ENCODE results near the gene KIRREL1. TPM values are rescaled to one million over a fixed set of nuclear protein-coding genes. Genes with fewer than 3 reads are reported as not detected.
A peak's percentile ranks its signal among the peaks of the same experiment; 100 is the strongest.

Gene KIRREL1
- total and polyA plus RNA-seq, 2 of the 8 experiments (the other 6 are each of a cell fraction or from before 2014, with no cell fraction given) = 14.2 to 39.0 TPM

- H4K91ac ChIP-seq (replicated peaks; ENCODE audit: insufficient read length, low read length) = no peak overlapping the region
- H3K9me3 ChIP-seq (ENCODE audit: insufficient read depth in 2 of 2, low read depth in 1 of 2, low read length in 1 of 2) = no peaks in the 10 kb centered on the region
- H3K23ac ChIP-seq (ENCODE audit: insufficient read length) = no peak overlapping the region
- H3K27ac ChIP-seq (ENCODE audit: low read depth, low read length) = no peak overlapping the region
- no peak overlapping the region for H3K56ac ChIP-seq (replicated peaks; ENCODE audit: insufficient read length, low read depth, low read length)
- 0 out of 2 replicates have a peak overlapping the region, but pooled peaks have one; percentile 63 for H2BK20ac ChIP-seq (ENCODE audit: low read length)
- H3K9ac ChIP-seq (replicated peaks in 1 of 4; ENCODE audit: extremely low read depth in 1 of 4, low read depth in 3 of 4, low read length in 3 of 4) = 0 out of 7 replicates have a peak overlapping the region, but pooled peaks of 1 of the 4 experiments have one; percentile 9
- H3K79me1 ChIP-seq (ENCODE audit: low read depth, low read length) = peaks cover 13% of the 10 kb centered on the region; the same call in 1 of the 2 replicates
- no peak overlapping the region for H3K4ac ChIP-seq (replicated peaks; ENCODE audit: insufficient read length, low read depth, low read length)
- H2BK12ac ChIP-seq (ENCODE audit: low read depth, low read length) = peak overlapping the region; percentile 46; the same call in 1 of the 2 replicates
- H3K4me1 ChIP-seq (replicated peaks in 1 of 4; ENCODE audit: control insufficient read depth in 3 of 4, insufficient read depth in 4 of 4, low read length in 3 of 4) = peaks cover 13 to 44% (median 35%) of the 10 kb centered on the region in 4 experiments
- H2BK5ac ChIP-seq (ENCODE audit: low read depth, low read length) = peak overlapping the region; percentile 79
- peak overlapping the region; percentile 44 to 82 for H3K4me2 ChIP-seq (ENCODE audit: insufficient read depth in 1 of 2, low read depth in 2 of 2, low read length in 2 of 2)
- H3K36me3 ChIP-seq (ENCODE audit: control insufficient read depth in 2 of 4, insufficient read depth in 4 of 4, low read length in 3 of 4) = no peaks in the 10 kb centered on the region
- 0 out of 2 replicates have a peak overlapping the region, but pooled peaks have one; percentile 97 for H2AK5ac ChIP-seq (ENCODE audit: low read depth, low read length)
- DNase-seq (ENCODE audit: low read depth in 1 of 2, low spot score in 2 of 2) (no peak), FAIRE-seq (peak; percentile 48)
- POLR2A ChIA-PET (ENCODE audit: partially characterized antibody) = interaction anchor here (0.8 to 12.0 kb wide), 7 partner anchors 10 to 64 kb away, joined by 3 to 94 read pairs (median 4); partner anchors contain the start of gene KIRREL1
- no peak overlapping the region for H4K5ac ChIP-seq (ENCODE audit: insufficient read length, low read depth, low read length)
- H2AFZ ChIP-seq (ENCODE audit: low read length) = no peak overlapping the region
- H3K79me2 ChIP-seq (ENCODE audit: control insufficient read depth in 1 of 2, insufficient read depth in 2 of 2, low read length in 2 of 2) = peaks cover 3 to 77% of the 10 kb centered on the region in 2 experiments
- CTCF ChIA-PET (ENCODE audit: partially characterized antibody) = interaction anchor here (0.6 to 50.0 kb wide), 10 partner anchors 12 to 109 kb away, joined by 3 to 1615 read pairs (median 4); partner anchors contain the start of gene KIRREL1
- no peak overlapping the region for H2BK120ac ChIP-seq (replicated peaks; ENCODE audit: low read depth, low read length)
- peak overlapping the region; percentile 73; the same call in 1 of the 2 replicates for H2BK15ac ChIP-seq (ENCODE audit: low read length)
- peaks cover 4% of the 10 kb centered on the region for H3K23me2 ChIP-seq (ENCODE audit: low read depth, low read length)
- no peaks in the 10 kb centered on the region for H3K27me3 ChIP-seq (replicated peaks in 1 of 4; ENCODE audit: control insufficient read depth in 3 of 4, extremely low read depth in 1 of 4, insufficient read depth in 3 of 4, low read length in 3 of 4)
- H3K18ac ChIP-seq (ENCODE audit: extremely low read depth, low read length) = no peak overlapping the region; the same call in 1 of the 2 replicates
- WGBS, 2 experiments (ENCODE audit: extremely low coverage in 1 of 2, insufficient coverage in 1 of 2, insufficient read length in 1 of 2, insufficient replicate concordance in 2 of 2, low coverage in 1 of 2, low lambda C conversion rate in 2 of 2, missing lambda C conversion rate in 1 of 2) = 50% methylated on average over 12 of the region's 12 CpGs; no CpG with 5 or more reads in 1 of the 2 experiments
- H3K14ac ChIP-seq (ENCODE audit: insufficient read length) = no peak overlapping the region
- H4K8ac ChIP-seq (ENCODE audit: extremely low read depth, insufficient read depth, low read length) = no peak overlapping the region
- H4K20me1 ChIP-seq (replicated peaks in 1 of 2; ENCODE audit: control insufficient read depth in 1 of 2, insufficient read depth in 2 of 2, low read length in 2 of 2) = no peaks in the 10 kb centered on the region
- peak overlapping the region in 1 of 4 experiments; percentile 11; a peak in 3 of 8 replicates for H3K4me3 ChIP-seq (ENCODE audit: extremely low read depth in 1 of 4, insufficient read depth in 2 of 4, low read depth in 3 of 4, low read length in 4 of 4)
- TF ChIP-seq SP1 (IDR thresholded peaks at IDR 0.05; ENCODE audit: low read depth, low read length) (no peak), SP2 (IDR thresholded peaks at IDR 0.05; ENCODE audit: low read length) (no peak), SP4 (IDR thresholded peaks at IDR 0.05; ENCODE audit: low read length) (no peak), KDM4A (IDR thresholded peaks at IDR 0.05; ENCODE audit: low read depth, low read length, severe bottlenecking) (no peak), POLR2AphosphoS5 (IDR thresholded peaks at IDR 0.05; ENCODE audit: low read depth, low read length) (no peak), TEAD4 (IDR thresholded peaks at IDR 0.05; ENCODE audit: low read depth, low read length) (no peak), HDAC6 (IDR thresholded peaks at IDR 0.05; ENCODE audit: low read depth, low read length) (no peak), CHD2 (IDR thresholded peaks at IDR 0.05; ENCODE audit: low read length) (no peak), BCL11A (IDR thresholded peaks at IDR 0.05; ENCODE audit: low read depth in 2 of 2, low read length in 2 of 2) (no peak), YY1 (IDR thresholded peaks at IDR 0.05; ENCODE audit: low read depth, low read length) (no peak)
Observed at GRCh38 chr1:158013840-158014730, 20.6 kb downstream of the KIRREL1 start.
